GM18907 (cell line): Measurements from ENCODE around the gene MYOF.
"Not testable (repeated sequence)": the region's sequence is repeated elsewhere in the genome, so short reads cannot be mapped to it uniquely, and the experiment has no call there.

ENCODE experiments used
- ATAC-seq: cut with Tn5 transposase; IDR thresholded peaks from one replicate; pipeline ENCODE4 v1.9.1; 2021; ENCODE audit warnings: mild to moderate bottlenecking, moderate library complexity; ENCODE audit not compliant: unreplicated experiment

MYOF gene

GRCh38 chr10:93352638-93353383, 129.3 kb downstream of the MYOF start:
- ATAC-seq: no peak

- ATAC-seq: no peak
These were observed 135.4 kb downstream of the MYOF start for GRCh38 chr10:93346694-93347093.

- ATAC-seq: no peak
These were observed 136.0 kb downstream of the MYOF start for GRCh38 chr10:93346108-93346507.

- ATAC-seq: no peak
These were observed 137.4 kb downstream of the MYOF start for GRCh38 chr10:93344691-93345090.

GRCh38 chr10:93342921-93343320, 139.2 kb downstream of the MYOF start:
- ATAC-seq: no peak

GRCh38 chr10:93342366-93342765, 139.8 kb downstream of the MYOF start:
- ATAC-seq: no peak

GRCh38 chr10:93337309-93337721, 144.8 kb downstream of the MYOF start:
- no peak for ATAC-seq

GRCh38 chr10:93336678-93337077, 145.5 kb downstream of the MYOF start:
- no peak for ATAC-seq

GRCh38 chr10:93336110-93336509, 146.0 kb downstream of the MYOF start:
- ATAC-seq: no peak

- no peak for ATAC-seq
These were observed 147.2 kb downstream of the MYOF start for GRCh38 chr10:93334901-93335327.

GRCh38 chr10:93334181-93334580, 148.0 kb downstream of the MYOF start:
- ATAC-seq: no peak

GRCh38 chr10:93333278-93333978, 148.7 kb downstream of the MYOF start:
- ATAC-seq: no peak

GRCh38 chr10:93330824-93331223, 151.3 kb downstream of the MYOF start:
- no peak for ATAC-seq

GRCh38 chr10:93319896-93320295, 162.2 kb downstream of the MYOF start:
- ATAC-seq: no peak

GRCh38 chr10:93319096-93319495, 163.0 kb downstream of the MYOF start:
- no peak for ATAC-seq

- ATAC-seq: no peak
These were observed 166.9 kb downstream of the MYOF start for GRCh38 chr10:93315246-93315645.

- not testable (repeated sequence) for ATAC-seq
These were observed 167.5 kb downstream of the MYOF start for GRCh38 chr10:93314656-93315055.

- no peak for ATAC-seq
These were observed 168.3 kb downstream of the MYOF start for GRCh38 chr10:93313798-93314197.

GRCh38 chr10:93309062-93309461, 173.1 kb downstream of the MYOF start:
- ATAC-seq: no peak

GRCh38 chr10:93305122-93305521, 177.0 kb downstream of the MYOF start:
- ATAC-seq: no peak

GRCh38 chr10:93300981-93301380, 181.2 kb downstream of the MYOF start:
- no peak for ATAC-seq

- no peak for ATAC-seq
These were observed 181.7 kb downstream of the MYOF start for GRCh38 chr10:93300288-93300917.
